ENCODE data around the gene IFRD2.

The IFRD2 gene, protein sequence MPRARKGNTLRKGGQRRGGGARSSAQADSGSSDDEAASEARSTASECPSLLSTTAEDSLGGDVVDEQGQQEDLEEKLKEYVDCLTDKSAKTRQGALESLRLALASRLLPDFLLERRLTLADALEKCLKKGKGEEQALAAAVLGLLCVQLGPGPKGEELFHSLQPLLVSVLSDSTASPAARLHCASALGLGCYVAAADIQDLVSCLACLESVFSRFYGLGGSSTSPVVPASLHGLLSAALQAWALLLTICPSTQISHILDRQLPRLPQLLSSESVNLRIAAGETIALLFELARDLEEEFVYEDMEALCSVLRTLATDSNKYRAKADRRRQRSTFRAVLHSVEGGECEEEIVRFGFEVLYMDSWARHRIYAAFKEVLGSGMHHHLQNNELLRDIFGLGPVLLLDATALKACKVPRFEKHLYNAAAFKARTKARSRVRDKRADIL

DNA sequence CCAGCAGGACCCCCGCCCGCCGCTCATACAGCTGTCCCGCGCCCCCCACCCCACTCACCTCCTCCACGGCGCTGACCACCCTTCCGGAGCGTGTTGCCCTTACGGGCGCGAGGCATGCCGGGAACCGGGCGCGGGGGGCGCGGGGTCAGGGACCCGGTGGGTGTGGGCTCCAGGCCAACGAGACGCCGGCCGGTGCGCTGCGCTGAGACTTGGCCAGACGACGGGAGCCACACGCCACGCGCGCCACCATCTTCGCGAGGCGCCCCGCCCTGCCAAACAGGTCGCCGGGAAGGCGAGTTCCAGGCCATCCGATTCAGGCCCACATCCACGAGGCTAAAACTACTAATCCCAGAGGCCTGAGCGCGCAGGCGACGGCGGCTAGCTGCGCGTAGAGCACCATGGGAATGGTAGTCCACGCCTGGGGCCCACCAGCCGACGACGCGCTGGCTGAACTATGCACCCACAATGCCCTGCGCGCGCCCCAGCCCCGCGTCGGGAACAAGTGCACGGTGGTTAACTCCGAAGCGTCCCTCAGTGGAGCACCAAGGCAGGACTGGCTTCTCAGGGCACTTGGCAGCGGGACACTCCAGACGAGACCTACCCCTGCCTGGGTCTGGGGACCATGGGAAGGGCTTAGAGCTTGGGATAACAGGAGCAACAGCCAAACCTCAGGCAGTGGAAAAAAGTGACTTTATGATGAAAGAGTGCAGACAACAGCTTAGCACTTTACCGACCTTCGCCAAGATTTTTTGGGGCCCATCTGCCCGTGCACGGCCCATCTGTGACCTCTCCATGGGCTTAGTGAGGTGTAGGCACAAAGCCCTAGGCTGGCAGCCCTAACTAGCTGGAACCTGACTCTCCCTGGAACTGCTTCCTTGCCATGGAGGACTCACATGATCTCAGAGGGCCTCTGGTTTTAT, at the start of gene IFRD2:
IFRD2 (minus strand) TSS at position 271 of the 920 bp plus-strand sequence; CDS start at position 116, 155 bp downstream.
- peak; percentile 70 to 97 for DNase-seq (ENCODE audit: low read depth in 1 of 2, low spot score in 1 of 2)
- no peak for TF ChIP-seq JUND (IDR thresholded peaks at IDR 0.05; ENCODE audit: low read depth)
- in situ Hi-C loops (cut with HindIII; ENCODE audit: low pct_unique_long_range_greater_than_20kb, low sequenced_read_pairs), result no loop called here

DNA sequence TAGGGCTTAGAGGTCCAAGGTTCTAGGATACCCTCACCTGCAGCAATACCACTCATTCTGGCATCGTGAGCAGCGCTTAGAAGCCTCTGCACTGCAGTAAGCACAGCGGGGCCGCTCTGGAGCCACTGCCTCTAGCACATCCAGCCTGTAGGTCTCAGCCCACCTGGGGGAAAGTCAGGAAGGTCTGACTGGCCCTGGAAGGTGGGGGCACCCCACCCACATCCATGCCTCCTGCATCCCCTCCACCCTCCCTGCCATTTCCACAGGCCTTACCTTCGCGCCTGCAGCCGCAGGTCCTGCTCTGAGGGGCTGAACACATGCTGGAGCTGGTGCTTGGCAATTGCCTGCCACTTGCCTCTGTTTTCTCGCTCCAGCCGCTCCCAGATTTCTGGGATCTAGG, 49.3 kb upstream of the IFRD2 start:
- DNase-seq (ENCODE audit: low read depth in 1 of 2, low spot score in 1 of 2), result no peak
- TF ChIP-seq JUND (IDR thresholded peaks at IDR 0.05; ENCODE audit: low read depth), result no peak
- in situ Hi-C loops (cut with HindIII; ENCODE audit: low pct_unique_long_range_greater_than_20kb, low sequenced_read_pairs), result no loop called here

DNA sequence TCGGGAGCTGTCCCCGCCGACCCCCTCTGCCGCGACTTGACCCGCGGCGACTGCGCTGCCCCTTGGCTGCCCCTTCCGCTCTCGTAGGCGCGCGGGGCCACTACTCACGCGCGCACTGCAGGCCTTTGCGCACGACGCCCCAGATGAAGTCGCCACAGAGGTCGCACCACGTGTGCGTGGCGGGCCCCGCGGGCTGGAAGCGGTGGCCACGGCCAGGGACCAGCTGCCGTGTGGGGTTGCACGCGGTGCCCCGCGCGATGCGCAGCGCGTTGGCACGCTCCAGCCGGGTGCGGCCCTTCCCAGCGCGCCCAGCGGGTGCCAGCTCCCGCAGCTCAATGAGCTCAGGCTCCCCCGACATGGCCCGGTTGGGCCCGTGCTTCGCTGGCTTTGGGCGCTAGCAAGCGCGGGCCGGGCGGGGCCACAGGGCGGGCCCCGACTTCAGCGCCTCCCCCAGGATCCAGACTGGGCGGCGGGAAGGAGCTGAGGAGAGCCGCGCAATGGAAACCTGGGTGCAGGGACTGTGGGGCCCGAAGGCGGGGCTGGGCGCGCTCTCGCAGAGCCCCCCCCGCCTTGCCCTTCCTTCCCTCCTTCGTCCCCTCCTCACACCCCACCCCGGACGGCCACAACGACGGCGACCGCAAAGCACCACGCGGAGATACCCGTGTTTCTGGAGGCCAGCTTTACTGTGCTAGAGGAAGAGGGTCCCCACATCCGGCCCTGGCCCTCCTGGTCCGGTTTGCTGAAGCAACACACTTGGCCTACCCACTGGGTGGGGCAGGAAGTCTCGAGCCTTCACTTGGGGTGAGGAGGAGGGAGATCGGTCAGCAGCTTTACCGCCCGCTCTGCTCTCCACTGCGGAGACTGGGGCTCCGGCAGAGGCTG, 48.5 kb upstream of the IFRD2 start, which contains the start of gene RASSF1:
RASSF1 (minus strand) TSS at position 389 of the 882 bp plus-strand sequence; CDS start at position 358, 31 bp downstream.
- in situ Hi-C loops (cut with HindIII; ENCODE audit: low pct_unique_long_range_greater_than_20kb, low sequenced_read_pairs), result no loop called here

DNA sequence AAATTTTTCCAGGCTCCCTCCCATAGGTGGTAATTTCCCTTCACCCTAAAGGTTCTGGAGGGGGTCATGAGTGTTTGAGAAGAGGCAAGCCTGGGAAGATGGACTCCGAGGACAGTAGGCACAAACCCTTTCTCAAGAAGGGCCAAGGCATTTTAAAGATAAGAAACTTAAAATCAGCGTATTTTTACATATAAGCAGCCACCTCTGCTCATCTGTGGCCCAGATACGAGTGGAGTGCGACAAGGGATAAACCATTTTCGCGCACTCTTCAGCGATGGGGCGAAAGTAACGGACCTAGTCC, 47.9 kb upstream of the IFRD2 start:
- DNase-seq (ENCODE audit: low read depth in 1 of 2, low spot score in 1 of 2), result no peak
- TF ChIP-seq JUND (IDR thresholded peaks at IDR 0.05; ENCODE audit: low read depth), result no peak
- in situ Hi-C loops (cut with HindIII; ENCODE audit: low pct_unique_long_range_greater_than_20kb, low sequenced_read_pairs), result no loop called here

More for the DNA sequence above, 48.5 kb upstream of the IFRD2 start, which contains the start of gene RASSF1:
- TF ChIP-seq JUND (IDR thresholded peaks at IDR 0.05; ENCODE audit: low read depth), result no peak
- DNase-seq (ENCODE audit: low read depth in 1 of 2, low spot score in 1 of 2), result no peak

DNA sequence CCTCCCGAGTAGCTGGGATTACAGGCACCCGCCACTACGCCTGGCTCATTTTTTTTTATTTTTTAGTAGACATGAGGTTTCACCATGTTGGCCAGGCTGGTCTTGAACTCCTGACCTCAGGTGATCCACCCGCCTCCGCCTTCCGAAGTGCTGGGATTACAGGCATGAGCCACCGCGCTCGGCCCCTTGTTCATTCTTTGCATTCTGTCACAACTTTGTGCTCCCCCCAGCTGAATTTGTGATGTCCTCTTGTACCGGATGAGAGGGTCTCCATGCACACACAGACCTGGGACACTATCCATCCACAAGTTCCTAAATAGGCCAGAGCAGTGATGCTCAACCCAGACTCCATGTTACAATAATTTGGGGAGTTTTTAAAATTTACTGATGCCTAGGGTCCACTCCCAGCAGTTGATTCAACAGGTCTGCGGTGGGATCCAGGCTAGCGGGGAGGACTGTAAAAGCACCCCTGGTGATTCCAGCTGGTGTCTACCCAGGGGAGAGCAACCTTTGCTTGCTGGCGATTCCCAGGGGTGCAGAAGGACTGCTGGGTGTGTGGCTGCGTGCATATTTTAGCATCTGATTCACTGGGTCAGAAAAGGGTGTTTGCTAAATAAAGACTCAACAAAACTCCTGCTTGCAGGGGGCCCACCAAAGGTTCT, 47.4 kb upstream of the IFRD2 start:
- no peak for TF ChIP-seq JUND (IDR thresholded peaks at IDR 0.05; ENCODE audit: low read depth)
- in situ Hi-C loops (cut with HindIII; ENCODE audit: low pct_unique_long_range_greater_than_20kb, low sequenced_read_pairs), result no loop called here
- no peak for DNase-seq (ENCODE audit: low read depth in 1 of 2, low spot score in 1 of 2)

DNA sequence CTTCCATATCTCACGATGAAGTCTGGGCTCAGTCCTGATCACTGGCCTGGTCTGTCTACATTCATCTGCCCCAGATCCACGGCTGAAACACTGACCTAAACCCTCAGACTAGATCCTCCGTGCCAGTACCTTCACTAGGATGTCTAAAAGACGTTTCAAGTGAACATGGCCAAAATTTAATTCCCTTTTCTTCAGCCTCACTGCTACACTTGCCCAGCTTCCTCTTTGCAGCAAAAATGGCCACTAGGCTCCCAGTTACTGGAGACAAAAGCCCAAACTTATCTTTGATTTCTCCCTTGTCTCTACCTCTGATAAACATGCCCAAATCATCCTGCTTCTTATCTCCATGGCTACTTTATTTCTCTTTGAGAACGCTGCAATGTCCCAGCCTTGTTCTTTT, 46.7 kb upstream of the IFRD2 start:
- in situ Hi-C loops (cut with HindIII; ENCODE audit: low pct_unique_long_range_greater_than_20kb, low sequenced_read_pairs), result no loop called here
- no peak for TF ChIP-seq JUND (IDR thresholded peaks at IDR 0.05; ENCODE audit: low read depth)

DNA sequence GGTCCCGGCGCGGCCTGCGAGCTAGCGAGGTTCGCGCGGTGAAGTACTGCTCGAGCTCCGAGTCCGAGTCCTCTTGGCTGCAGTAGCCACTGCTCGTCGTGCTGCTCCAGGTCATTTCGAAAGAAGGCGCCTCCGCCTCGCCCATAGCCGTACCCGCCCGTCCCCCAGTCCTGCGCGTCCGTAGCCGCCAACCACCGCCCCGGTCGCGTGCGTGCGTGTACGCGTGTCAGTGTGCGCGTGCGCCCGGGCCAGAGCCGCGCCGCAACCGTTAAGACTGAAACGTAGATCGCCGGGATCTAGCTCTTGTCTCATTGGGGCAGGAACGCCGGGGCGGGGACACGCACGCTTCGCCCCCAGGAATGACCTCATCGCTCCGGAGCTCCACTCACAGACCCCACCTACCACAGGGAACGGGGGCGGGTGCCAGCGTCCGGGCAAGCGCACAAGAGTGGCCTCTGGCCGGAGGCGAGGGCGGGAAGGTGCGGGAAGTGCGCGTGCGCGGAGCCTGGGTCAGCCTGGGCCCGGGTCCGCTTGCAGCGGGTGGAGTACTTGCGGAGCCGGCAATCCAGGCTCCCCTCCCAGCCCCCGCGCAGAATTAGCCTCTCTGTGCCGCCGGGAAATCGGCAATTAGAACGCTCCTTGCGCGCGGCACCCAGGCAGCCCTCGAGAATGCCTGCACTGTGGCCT, 45.1 kb upstream of the IFRD2 start:
- TF ChIP-seq JUND (IDR thresholded peaks at IDR 0.05; ENCODE audit: low read depth), result no peak
- in situ Hi-C loops (cut with HindIII; ENCODE audit: low pct_unique_long_range_greater_than_20kb, low sequenced_read_pairs), result no loop called here
- DNase-seq (ENCODE audit: low read depth in 1 of 2, low spot score in 1 of 2), result peak; percentile 97 to 98

More for the DNA sequence above, 46.7 kb upstream of the IFRD2 start:
- DNase-seq (ENCODE audit: low read depth in 1 of 2, low spot score in 1 of 2), result no peak

DNA sequence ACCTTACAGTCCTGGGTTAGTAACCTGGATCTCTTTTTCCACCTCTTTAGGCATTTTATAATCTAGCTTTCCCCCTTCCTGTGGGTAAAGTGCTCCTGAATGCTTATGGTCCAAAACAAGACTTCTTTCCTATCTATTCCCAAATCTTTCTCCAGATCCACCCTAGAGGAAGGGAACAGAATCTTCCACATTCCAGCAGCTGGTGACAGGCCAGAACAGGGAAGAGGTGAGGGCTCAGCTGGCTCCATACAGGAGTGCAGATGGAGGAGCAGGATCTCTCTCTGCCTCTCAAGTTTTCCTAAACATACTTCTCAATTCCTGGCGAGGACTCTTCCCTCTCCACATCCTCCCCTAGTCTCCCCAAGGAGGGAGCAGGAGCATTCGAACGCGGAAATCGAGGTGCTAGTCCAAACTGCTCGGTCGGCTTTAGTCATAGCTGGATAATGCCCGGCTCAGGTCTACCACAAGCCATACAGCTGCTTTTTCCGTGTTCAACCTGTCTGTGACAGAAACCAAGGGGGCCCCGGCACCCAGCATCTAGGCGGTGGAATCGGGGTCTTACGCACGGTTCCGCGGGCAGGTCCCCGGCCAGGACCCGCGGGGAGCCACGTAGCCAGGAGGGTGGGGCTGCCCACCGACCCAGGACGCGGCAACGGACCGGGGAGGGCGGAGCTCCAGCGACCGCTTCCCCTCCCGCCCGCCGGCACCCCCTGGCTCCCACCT, 44.4 kb upstream of the IFRD2 start:
- DNase-seq (ENCODE audit: low read depth in 1 of 2, low spot score in 1 of 2), result peak in 1 of 2 experiments; percentile 58
- TF ChIP-seq JUND (IDR thresholded peaks at IDR 0.05; ENCODE audit: low read depth), result no peak
- in situ Hi-C loops (cut with HindIII; ENCODE audit: low pct_unique_long_range_greater_than_20kb, low sequenced_read_pairs), result no loop called here

DNA sequence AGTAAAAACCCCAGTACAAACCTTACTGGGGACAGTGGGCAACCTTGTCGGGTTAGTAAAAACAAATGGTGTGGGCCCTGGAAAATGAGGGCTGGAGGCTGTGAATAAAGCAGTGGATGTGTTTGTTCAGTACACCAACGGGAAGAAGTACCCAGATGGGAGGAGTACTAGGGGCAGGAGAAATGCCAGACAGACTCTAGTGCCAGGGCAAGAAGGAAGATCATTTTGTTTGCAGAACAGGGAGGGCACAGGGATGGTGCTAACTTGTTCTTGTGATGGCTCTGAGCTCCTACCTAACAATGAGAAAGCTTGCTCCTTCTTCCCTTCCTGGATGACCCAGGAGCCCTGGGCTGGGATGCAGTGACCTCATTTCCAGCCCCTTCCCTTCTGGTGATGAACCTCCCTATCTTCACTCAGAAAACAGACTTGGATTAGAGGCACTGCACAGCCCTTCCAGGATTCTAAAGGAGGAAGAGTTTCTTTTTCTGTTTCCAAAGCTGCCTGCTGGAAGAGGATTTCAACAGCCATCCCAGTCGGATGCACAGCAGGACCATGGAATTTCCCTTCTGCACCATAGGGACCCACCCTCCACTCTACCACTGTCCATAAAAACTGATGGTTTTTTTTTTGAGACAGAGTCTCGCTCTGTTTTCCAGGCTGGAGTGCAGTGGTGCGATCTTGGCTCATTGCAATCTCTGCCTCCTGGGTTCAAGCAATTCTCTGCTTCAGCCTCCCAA, 42.3 kb upstream of the IFRD2 start:
- no peak for DNase-seq (ENCODE audit: low read depth in 1 of 2, low spot score in 1 of 2)
- in situ Hi-C loops (cut with HindIII; ENCODE audit: low pct_unique_long_range_greater_than_20kb, low sequenced_read_pairs), result no loop called here
- no peak for TF ChIP-seq JUND (IDR thresholded peaks at IDR 0.05; ENCODE audit: low read depth)

DNA sequence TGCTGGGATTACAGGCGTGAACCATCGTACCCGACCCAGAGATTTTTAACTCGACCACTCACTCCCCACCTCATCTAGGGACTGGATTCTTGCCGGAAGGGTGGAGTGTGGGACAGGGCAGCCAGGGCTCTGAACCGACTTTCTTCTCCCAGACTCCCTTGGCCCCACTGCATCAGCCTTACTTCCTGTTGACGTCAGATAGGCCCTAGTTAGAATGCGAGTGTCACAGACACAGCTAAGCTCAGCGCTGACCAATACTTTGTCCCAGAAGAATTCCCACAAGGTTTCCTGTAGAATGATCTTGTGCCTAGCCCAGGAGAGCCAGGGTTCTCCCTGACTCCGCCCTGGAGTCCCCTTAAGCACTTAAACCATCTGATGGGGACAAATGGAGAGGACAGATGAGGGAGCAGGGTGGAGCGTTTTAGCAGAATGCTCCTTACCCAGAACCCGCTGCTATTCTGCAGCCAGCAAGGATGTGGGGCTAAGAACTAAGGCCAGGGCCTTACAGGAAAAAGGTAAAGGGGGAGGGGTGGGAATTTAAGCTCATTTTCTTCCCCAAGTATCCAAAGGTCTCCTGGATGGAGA, 41.6 kb upstream of the IFRD2 start:
- DNase-seq (ENCODE audit: low read depth in 1 of 2, low spot score in 1 of 2), result no peak
- no peak for TF ChIP-seq JUND (IDR thresholded peaks at IDR 0.05; ENCODE audit: low read depth)
- in situ Hi-C loops (cut with HindIII; ENCODE audit: low pct_unique_long_range_greater_than_20kb, low sequenced_read_pairs), result no loop called here
